ENCODE measurements around the gene TMEM123. TPM values are rescaled to one million over a fixed set of nuclear protein-coding genes. Genes with fewer than 3 reads are reported as not detected.

TMEM123 gene
- total and polyA plus RNA-seq, 2 of the 8 experiments (the other 6 are each of a cell fraction or from before 2014, with no cell fraction given): 75.5 to 80.1 TPM

- Histone ChIP-seq H2BK20ac (ENCODE audit: low read length) (no peak overlapping the region), H3K14ac (ENCODE audit: insufficient read length) (no peak overlapping the region), H3K56ac (replicated peaks; ENCODE audit: insufficient read length, low read depth, low read length) (no peak overlapping the region), H3K23me2 (ENCODE audit: low read depth, low read length) (no peaks in the 10 kb centered on the region), H4K91ac (replicated peaks; ENCODE audit: insufficient read length, low read length) (no peak overlapping the region), H2BK120ac (replicated peaks; ENCODE audit: low read depth, low read length) (no peak overlapping the region), H2BK12ac (ENCODE audit: low read depth, low read length) (no peak overlapping the region), H2BK5ac (ENCODE audit: low read depth, low read length) (no peak overlapping the region), H3K79me2 (ENCODE audit: control insufficient read depth in 1 of 2, insufficient read depth in 2 of 2, low read length in 2 of 2) (peaks cover 0 to 7% of the 10 kb centered on the region in 2 experiments; a peak in 2 of 4 replicates), H4K8ac (ENCODE audit: extremely low read depth, insufficient read depth, low read length) (no peak overlapping the region), H3K4me3 (ENCODE audit: extremely low read depth in 1 of 4, insufficient read depth in 2 of 4, low read depth in 3 of 4, low read length in 4 of 4) (no peak overlapping the region), H3K9me3 (ENCODE audit: insufficient read depth in 2 of 2, low read depth in 1 of 2, low read length in 1 of 2) (peaks cover 14 to 26% of the 10 kb centered on the region in 2 experiments), H3K4me1 (replicated peaks in 1 of 4; ENCODE audit: control insufficient read depth in 3 of 4, insufficient read depth in 4 of 4, low read length in 3 of 4) (no peaks in the 10 kb centered on the region), H3K18ac (ENCODE audit: extremely low read depth, low read length) (no peak overlapping the region), H3K27me3 (replicated peaks in 1 of 4; ENCODE audit: control insufficient read depth in 3 of 4, extremely low read depth in 1 of 4, insufficient read depth in 3 of 4, low read length in 3 of 4) (no peaks in the 10 kb centered on the region), H3K9ac (replicated peaks in 1 of 4; ENCODE audit: extremely low read depth in 1 of 4, low read depth in 3 of 4, low read length in 3 of 4) (no peak overlapping the region), H4K5ac (ENCODE audit: insufficient read length, low read depth, low read length) (no peak overlapping the region), H3K36me3 (ENCODE audit: control insufficient read depth in 2 of 4, insufficient read depth in 4 of 4, low read length in 3 of 4) (peaks cover 0 to 26% (median 2%) of the 10 kb centered on the region in 4 experiments; a peak in 3 of 8 replicates), H3K27ac (ENCODE audit: low read depth, low read length) (no peak overlapping the region), H2BK15ac (ENCODE audit: low read length) (no peak overlapping the region), H2AK5ac (ENCODE audit: low read depth, low read length) (no peak overlapping the region), H3K79me1 (ENCODE audit: low read depth, low read length) (no peaks in the 10 kb centered on the region), H3K23ac (ENCODE audit: insufficient read length) (no peak overlapping the region), H4K20me1 (replicated peaks in 1 of 2; ENCODE audit: control insufficient read depth in 1 of 2, insufficient read depth in 2 of 2, low read length in 2 of 2) (no peaks in the 10 kb centered on the region), H3K4ac (replicated peaks; ENCODE audit: insufficient read length, low read depth, low read length) (no peak overlapping the region), H2AFZ (ENCODE audit: low read length) (no peak overlapping the region), H3K4me2 (ENCODE audit: insufficient read depth in 1 of 2, low read depth in 2 of 2, low read length in 2 of 2) (no peak overlapping the region)
- 89% methylated on average over 2 of the region's 2 CpGs; no CpG with 5 or more reads in 1 of the 2 experiments for WGBS, 2 experiments (ENCODE audit: extremely low coverage in 1 of 2, insufficient coverage in 1 of 2, insufficient read length in 1 of 2, insufficient replicate concordance in 2 of 2, low coverage in 1 of 2, low lambda C conversion rate in 2 of 2, missing lambda C conversion rate in 1 of 2)
- ChIA-PET POLR2A (ENCODE audit: partially characterized antibody) (no interaction called here), CTCF (ENCODE audit: partially characterized antibody) (no interaction called here)
- DNase-seq (ENCODE audit: low read depth in 1 of 2, low spot score in 2 of 2): no peak
- no peak for FAIRE-seq
- TF ChIP-seq GTF2F1 (IDR thresholded peaks at IDR 0.05; ENCODE audit: borderline replicate concordance, low read depth, low read length) (no peak), HDAC6 (IDR thresholded peaks at IDR 0.05; ENCODE audit: low read depth, low read length) (no peak), RNF2 (IDR thresholded peaks at IDR 0.05; ENCODE audit: borderline replicate concordance, low read depth, low read length, missing control alignments, poor library complexity, severe bottlenecking) (no peak), RXRA (IDR thresholded peaks at IDR 0.05; ENCODE audit: insufficient read depth, low read depth, low read length) (no peak), CREB1 (IDR thresholded peaks at IDR 0.05) (no peak), MAFK (IDR thresholded peaks at IDR 0.05; ENCODE audit: low read depth, low read length) (no peak), POLR2A (IDR thresholded peaks at IDR 0.05; ENCODE audit: control extremely low read depth in 1 of 2, low read depth in 2 of 2, low read length in 2 of 2) (no peak), HDAC2 (IDR thresholded peaks at IDR 0.05; ENCODE audit: borderline replicate concordance in 1 of 2, low read depth in 2 of 2, low read length in 2 of 2) (no peak), CEBPB (IDR thresholded peaks at IDR 0.05; ENCODE audit: low read depth, low read length) (no peak), SAP30 (IDR thresholded peaks at IDR 0.05; ENCODE audit: insufficient read depth, insufficient replicate concordance, low read length) (no peak), BACH1 (IDR thresholded peaks at IDR 0.05; ENCODE audit: low read length) (no peak), ASH2L (IDR thresholded peaks at IDR 0.05; ENCODE audit: low read length) (no peak), KDM4A (IDR thresholded peaks at IDR 0.05; ENCODE audit: low read depth, low read length, severe bottlenecking) (no peak), TAF7 (optimal IDR thresholded peaks at IDR 0.05; ENCODE audit: borderline replicate concordance, low read depth, low read length) (no peak)
- TF ChIP-seq, protein P1, sequence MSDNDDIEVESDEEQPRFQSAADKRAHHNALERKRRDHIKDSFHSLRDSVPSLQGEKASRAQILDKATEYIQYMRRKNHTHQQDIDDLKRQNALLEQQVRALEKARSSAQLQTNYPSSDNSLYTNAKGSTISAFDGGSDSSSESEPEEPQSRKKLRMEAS (IDR thresholded peaks at IDR 0.05): no peak
Measured at GRCh38 chr11:102436976-102437375, 15.6 kb downstream of the TMEM123 start.
